Measurements from ENCODE around the gene GCKR. TPM values are rescaled to one million over a fixed set of nuclear protein-coding genes. Genes with fewer than 3 reads are reported as not detected.
"Not testable (repeated sequence)": the region's sequence is repeated elsewhere in the genome, so short reads cannot be mapped to it uniquely, and the experiment has no call there.

GCKR gene
- total and polyA plus RNA-seq, 10 donors: 0.33 to 6.7 (median 3.3) TPM

- H3K27ac ChIP-seq: no peak overlapping the region
- no peaks in the 10 kb centered on the region for H3K36me3 ChIP-seq
- TF ChIP-seq POLR2AphosphoS5 (IDR thresholded peaks at IDR 0.05) (no peak), CTCF (IDR thresholded peaks at IDR 0.05 in 8 of 11, conservative IDR thresholded peaks at IDR 0.05 in 3 of 11) (no peak), POLR2A (IDR thresholded peaks at IDR 0.05) (no peak)
- 75 to 95% (median 90%) methylated on average over 5 of the region's 5 CpGs for WGBS, 5 donors
- no peaks in the 10 kb centered on the region for H3K4me1 ChIP-seq
- no peak overlapping the region for H3K4me3 ChIP-seq
- peaks cover 0 to 11% (median 0%) of the 10 kb centered on the region in 8 donors for H3K9me3 ChIP-seq
- H3K27me3 ChIP-seq (replicated peaks in 1 of 7): no peaks in the 10 kb centered on the region
- no peak for DNase-seq
- intact Hi-C loops (cut with DNase I; ENCODE audit: low total_unique reads): no loop called here
These were observed 48.9 kb downstream of the GCKR start for GRCh38 chr2:27545348-27546141.

GRCh38 chr2:27549303-27549702 is 52.7 kb downstream of the GCKR start:
- DNase-seq: no peak
- Histone ChIP-seq H3K4me3 (no peak overlapping the region), H3K36me3 (no peaks in the 10 kb centered on the region), H3K4me1 (no peaks in the 10 kb centered on the region), H3K27me3 (replicated peaks in 1 of 7) (no peaks in the 10 kb centered on the region), H3K9me3 (peaks cover 0 to 11% (median 0%) of the 10 kb centered on the region in 8 donors), H3K27ac (no peak overlapping the region)
- intact Hi-C loops (cut with DNase I; ENCODE audit: low total_unique reads): no loop called here
- no peak for TF ChIP-seq POLR2AphosphoS5 (IDR thresholded peaks at IDR 0.05)
- no peak for TF ChIP-seq POLR2A (IDR thresholded peaks at IDR 0.05)
- no peak for TF ChIP-seq CTCF (IDR thresholded peaks at IDR 0.05 in 8 of 11, conservative IDR thresholded peaks at IDR 0.05 in 3 of 11)
- 56 to 93% (median 72%) methylated on average over 1 of the region's 1 CpG for WGBS, 5 donors

GRCh38 chr2:27551514-27551913 is 54.9 kb downstream of the GCKR start:
- H3K4me1 ChIP-seq: no peaks in the 10 kb centered on the region
- TF ChIP-seq POLR2A (IDR thresholded peaks at IDR 0.05) (no peak), CTCF (IDR thresholded peaks at IDR 0.05 in 8 of 11, conservative IDR thresholded peaks at IDR 0.05 in 3 of 11) (no peak), POLR2AphosphoS5 (IDR thresholded peaks at IDR 0.05) (no peak)
- no peaks in the 10 kb centered on the region for H3K27me3 ChIP-seq (replicated peaks in 1 of 7)
- intact Hi-C loops (cut with DNase I; ENCODE audit: low total_unique reads): no loop called here
- no peak overlapping the region for H3K27ac ChIP-seq
- DNase-seq: no peak
- peaks cover 0 to 2% (median 0%) of the 10 kb centered on the region in 8 donors for H3K9me3 ChIP-seq
- H3K4me3 ChIP-seq: no peak overlapping the region
- H3K36me3 ChIP-seq: no peaks in the 10 kb centered on the region
- 93 to 100% (median 97%) methylated on average over 1 of the region's 1 CpG for WGBS, 5 donors

- Histone ChIP-seq H3K9me3 (no peaks in the 10 kb centered on the region), H3K4me3 (no peak overlapping the region), H3K36me3 (no peaks in the 10 kb centered on the region), H3K27me3 (replicated peaks in 1 of 7) (no peaks in the 10 kb centered on the region), H3K27ac (no peak overlapping the region), H3K4me1 (no peaks in the 10 kb centered on the region)
- WGBS, 5 donors: 81 to 97% (median 90%) methylated on average over 2 of the region's 2 CpGs
- intact Hi-C loops (cut with DNase I; ENCODE audit: low total_unique reads): no loop called here
- DNase-seq: no peak
- TF ChIP-seq CTCF (IDR thresholded peaks at IDR 0.05 in 8 of 11, conservative IDR thresholded peaks at IDR 0.05 in 3 of 11): no peak
- TF ChIP-seq POLR2A (IDR thresholded peaks at IDR 0.05): no peak
- no peak for TF ChIP-seq POLR2AphosphoS5 (IDR thresholded peaks at IDR 0.05)
These were observed 56.3 kb downstream of the GCKR start for GRCh38 chr2:27552941-27553340.

GRCh38 chr2:27554451-27554850 is 57.8 kb downstream of the GCKR start:
- H3K27ac ChIP-seq; H3K4me3 ChIP-seq; intact Hi-C loops (cut with DNase I; ENCODE audit: low total_unique reads); H3K36me3 ChIP-seq; H3K27me3 ChIP-seq (replicated peaks in 1 of 7); H3K9me3 ChIP-seq; H3K4me1 ChIP-seq; DNase-seq: not testable (repeated sequence)
- WGBS, 5 donors: 74 to 92% (median 89%) methylated on average over 3 of the region's 3 CpGs
